ENCODE measurements around the gene GRSF1. TPM values are rescaled to one million over a fixed set of nuclear protein-coding genes. Genes with fewer than 3 reads are reported as not detected.
A peak's percentile ranks its signal among the peaks of the same experiment; 100 is the strongest.

Gene GRSF1
- total RNA-seq, 1 donor from 2014 or later: 112 TPM

GRCh38 chr4:70829492-70829891 is 10.2 kb downstream of the GRSF1 start:
- Mint-ChIP-seq H3K4me3 (ENCODE audit: unreplicated experiment) (peak overlapping the region; percentile 20), H3K4me1 (ENCODE audit: low read depth, unreplicated experiment) (no peaks in the 10 kb centered on the region), H3K27me3 (ENCODE audit: low read depth, unreplicated experiment) (no peaks in the 10 kb centered on the region), H3K36me3 (ENCODE audit: low read depth, unreplicated experiment) (peaks cover 8% of the 10 kb centered on the region), H3K9me3 (ENCODE audit: unreplicated experiment) (no peaks in the 10 kb centered on the region), H3K27ac (ENCODE audit: unreplicated experiment) (no peak overlapping the region)
- FAIRE-seq (no peak), DNase-seq (ENCODE audit: low read depth) (no peak)
- Histone ChIP-seq H3K27ac (ENCODE audit: low read depth, low read length) (no peak overlapping the region), H3K36me3 (ENCODE audit: insufficient read depth, low read length) (peaks cover 59% of the 10 kb centered on the region), H4K20me1 (ENCODE audit: insufficient read depth, low read length) (peaks cover 35% of the 10 kb centered on the region), H3K9me3 (ENCODE audit: insufficient read depth, low read depth, low read length) (no peaks in the 10 kb centered on the region), H2AFZ (ENCODE audit: low read depth, low read length) (no peak overlapping the region), H3K27me3 (ENCODE audit: insufficient read depth, low read length) (no peaks in the 10 kb centered on the region), H3K4me3 (ENCODE audit: insufficient read depth, low read depth, low read length) (no peak overlapping the region), H3K4me1 (ENCODE audit: insufficient read depth, low read length) (no peaks in the 10 kb centered on the region), H3K79me2 (ENCODE audit: insufficient read depth, low read length) (peaks cover 35% of the 10 kb centered on the region), H3K9ac (ENCODE audit: low read length) (no peak overlapping the region), H3K4me2 (ENCODE audit: low read length) (no peak overlapping the region)
- TF ChIP-seq CTCF (IDR thresholded peaks at IDR 0.05; ENCODE audit: insufficient read depth, low read depth, low read length) (no peak), EZH2 (IDR thresholded peaks at IDR 0.05; ENCODE audit: insufficient read depth, low read length) (no peak)

GRCh38 chr4:70829015-70829414 is 10.7 kb downstream of the GRSF1 start:
- no peak overlapping the region for H2AFZ ChIP-seq (ENCODE audit: low read depth, low read length)
- H4K20me1 ChIP-seq (ENCODE audit: insufficient read depth, low read length): peaks cover 30% of the 10 kb centered on the region
- no peak overlapping the region for H3K27ac ChIP-seq (ENCODE audit: low read depth, low read length)
- no peak overlapping the region for H3K4me3 Mint-ChIP-seq (ENCODE audit: unreplicated experiment)
- no peaks in the 10 kb centered on the region for H3K27me3 ChIP-seq (ENCODE audit: insufficient read depth, low read length)
- H3K27me3 Mint-ChIP-seq (ENCODE audit: low read depth, unreplicated experiment): no peaks in the 10 kb centered on the region
- no peak overlapping the region for H3K9ac ChIP-seq (ENCODE audit: low read length)
- H3K36me3 ChIP-seq (ENCODE audit: insufficient read depth, low read length): peaks cover 59% of the 10 kb centered on the region
- no peak overlapping the region for H3K4me3 ChIP-seq (ENCODE audit: insufficient read depth, low read depth, low read length)
- no peaks in the 10 kb centered on the region for H3K9me3 ChIP-seq (ENCODE audit: insufficient read depth, low read depth, low read length)
- H3K4me2 ChIP-seq (ENCODE audit: low read length): no peak overlapping the region
- H3K79me2 ChIP-seq (ENCODE audit: insufficient read depth, low read length): peaks cover 31% of the 10 kb centered on the region
- no peak for FAIRE-seq
- no peaks in the 10 kb centered on the region for H3K9me3 Mint-ChIP-seq (ENCODE audit: unreplicated experiment)
- no peaks in the 10 kb centered on the region for H3K4me1 ChIP-seq (ENCODE audit: insufficient read depth, low read length)
- H3K4me1 Mint-ChIP-seq (ENCODE audit: low read depth, unreplicated experiment): no peaks in the 10 kb centered on the region
- peaks cover 8% of the 10 kb centered on the region for H3K36me3 Mint-ChIP-seq (ENCODE audit: low read depth, unreplicated experiment)
- DNase-seq (ENCODE audit: low read depth): no peak
- TF ChIP-seq CTCF (IDR thresholded peaks at IDR 0.05; ENCODE audit: insufficient read depth, low read depth, low read length) (no peak), EZH2 (IDR thresholded peaks at IDR 0.05; ENCODE audit: insufficient read depth, low read length) (no peak)
- no peak overlapping the region for H3K27ac Mint-ChIP-seq (ENCODE audit: unreplicated experiment)

- Histone ChIP-seq H3K4me2 (ENCODE audit: low read length) (no peak overlapping the region), H3K4me1 (ENCODE audit: insufficient read depth, low read length) (no peaks in the 10 kb centered on the region), H3K27me3 (ENCODE audit: insufficient read depth, low read length) (no peaks in the 10 kb centered on the region), H2AFZ (ENCODE audit: low read depth, low read length) (no peak overlapping the region), H3K9ac (ENCODE audit: low read length) (no peak overlapping the region), H3K27ac (ENCODE audit: low read depth, low read length) (no peak overlapping the region), H3K9me3 (ENCODE audit: insufficient read depth, low read depth, low read length) (no peaks in the 10 kb centered on the region), H3K79me2 (ENCODE audit: insufficient read depth, low read length) (no peaks in the 10 kb centered on the region), H4K20me1 (ENCODE audit: insufficient read depth, low read length) (peaks cover 14% of the 10 kb centered on the region), H3K36me3 (ENCODE audit: insufficient read depth, low read length) (peaks cover 35% of the 10 kb centered on the region), H3K4me3 (ENCODE audit: insufficient read depth, low read depth, low read length) (no peak overlapping the region)
- Mint-ChIP-seq H3K36me3 (ENCODE audit: low read depth, unreplicated experiment) (peaks cover 10% of the 10 kb centered on the region), H3K4me3 (ENCODE audit: unreplicated experiment) (no peak overlapping the region), H3K9me3 (ENCODE audit: unreplicated experiment) (no peaks in the 10 kb centered on the region), H3K4me1 (ENCODE audit: low read depth, unreplicated experiment) (no peaks in the 10 kb centered on the region), H3K27ac (ENCODE audit: unreplicated experiment) (no peak overlapping the region), H3K27me3 (ENCODE audit: low read depth, unreplicated experiment) (no peaks in the 10 kb centered on the region)
- TF ChIP-seq EZH2 (IDR thresholded peaks at IDR 0.05; ENCODE audit: insufficient read depth, low read length) (no peak), CTCF (IDR thresholded peaks at IDR 0.05; ENCODE audit: insufficient read depth, low read depth, low read length) (no peak)
- DNase-seq (ENCODE audit: low read depth) (no peak), FAIRE-seq (no peak)
These were observed 20.8 kb downstream of the GRSF1 start for GRCh38 chr4:70818921-70819320.
